GM18951 (cell line): Measurements from ENCODE around the gene PRR15L.
"Not testable (repeated sequence)": the region's sequence is repeated elsewhere in the genome, so short reads cannot be mapped to it uniquely, and the experiment has no call there.

Source experiments
- POLR2A ChIP-seq: IDR thresholded peaks from 4 replicates; pipeline ENCODE4 v1.6.1; 2011; ENCODE audit warnings: mild to moderate bottlenecking; ENCODE audit not compliant: insufficient read length, insufficient read depth; ENCODE audit errors: extremely low read depth
- in situ Hi-C: fragments of 300-500 bp; cut with MboI; formaldehyde crosslinking; loops from one replicate; pipeline ENCODE4 v1.12.0; 2022; ENCODE audit warnings: low sequenced_read_pairs, mixed read lengths, inconsistent platforms; ENCODE audit not compliant: unreplicated experiment

PRR15L gene

DNA sequence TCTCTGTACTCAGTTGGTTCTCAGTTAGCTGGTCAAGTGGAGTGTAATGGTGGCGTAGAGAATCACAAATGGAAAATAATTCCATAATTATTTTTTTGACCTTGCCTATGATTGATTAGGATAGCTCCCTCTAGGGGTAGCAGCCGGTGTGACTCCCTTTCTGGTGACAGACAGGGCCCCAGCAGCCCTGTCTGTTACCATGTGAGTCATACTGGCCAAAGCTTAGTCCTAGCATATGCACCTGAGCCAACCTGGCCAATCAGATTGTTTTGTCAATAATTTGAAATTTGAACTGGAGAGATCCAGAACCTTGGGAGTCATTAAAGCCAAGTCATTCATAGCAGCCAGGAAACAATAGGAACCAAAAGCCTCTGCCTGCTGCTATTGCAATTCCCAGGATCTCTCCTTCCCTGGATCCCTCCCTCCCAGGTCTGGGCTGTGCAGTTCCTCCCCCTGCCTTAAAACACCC, 10.7 kb downstream of the PRR15L start:
- TF ChIP-seq POLR2A, result no peak
- in situ Hi-C loops, result no loop called here

DNA sequence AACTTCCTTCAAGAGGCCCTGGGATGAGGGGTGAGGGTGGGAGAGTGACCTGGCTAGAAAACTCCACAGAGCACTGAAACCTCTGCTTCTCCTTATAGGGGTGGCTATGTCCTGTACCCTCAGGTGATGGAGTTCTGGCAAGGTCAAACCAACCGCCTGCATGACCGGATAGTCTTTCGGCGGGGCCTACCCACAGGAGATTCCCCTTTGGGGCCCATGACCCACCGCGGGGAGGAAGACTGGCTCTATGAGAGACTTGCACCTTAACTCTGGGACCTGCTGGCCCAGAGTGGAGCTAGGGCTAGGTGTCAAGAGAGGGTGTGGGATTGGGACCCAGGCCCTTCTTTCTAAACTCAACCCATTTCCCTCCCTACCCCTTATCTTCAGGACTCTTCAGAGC, 11.2 kb downstream of the PRR15L start:
- TF ChIP-seq POLR2A, result no peak
- in situ Hi-C loops, result no loop called here

DNA sequence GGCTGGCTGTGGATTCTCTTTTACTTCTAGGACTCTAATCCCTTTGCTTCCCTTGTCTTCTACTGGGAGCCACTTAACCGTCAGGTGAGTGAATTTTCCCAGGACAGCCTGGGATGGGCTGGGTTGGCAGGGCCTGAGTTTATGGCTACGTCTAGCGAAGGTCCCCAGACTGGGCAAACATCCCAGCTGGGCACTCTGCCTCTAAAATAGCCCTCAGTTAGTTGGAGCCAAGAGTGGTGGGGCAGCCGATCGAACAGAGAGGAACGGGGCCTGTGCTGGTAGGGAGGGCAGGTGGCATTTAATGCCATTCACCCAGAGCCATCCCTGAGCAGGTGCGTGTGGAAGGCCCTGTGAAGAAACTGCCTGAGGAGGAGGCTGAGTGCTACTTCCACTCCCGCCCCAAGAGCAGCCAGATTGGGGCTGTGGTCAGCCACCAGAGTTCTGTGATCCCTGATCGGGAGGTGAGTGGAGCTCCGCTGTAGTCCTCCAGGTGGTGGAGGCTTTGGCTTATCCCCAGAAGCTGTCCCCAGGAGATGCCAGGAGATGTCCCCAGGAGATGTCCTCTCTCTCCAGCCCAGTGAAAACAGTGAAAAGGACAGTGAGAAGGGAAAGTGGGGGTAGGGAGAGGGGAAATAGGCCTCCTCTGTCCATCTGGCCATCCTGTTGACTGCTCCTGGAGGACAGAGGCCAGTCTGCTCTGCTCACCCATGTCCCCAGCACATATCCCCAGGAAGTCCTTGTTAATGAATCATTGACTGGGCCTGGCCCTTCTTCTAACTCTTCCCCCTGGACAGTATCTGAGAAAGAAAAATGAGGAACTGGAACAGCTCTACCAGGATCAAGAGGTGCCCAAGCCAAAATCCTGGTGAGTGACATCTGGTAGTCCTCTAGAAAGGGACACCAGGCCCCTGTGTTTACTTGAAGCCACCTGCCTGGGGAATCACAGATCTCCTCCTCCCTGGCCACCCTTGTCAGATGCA, 11.9 kb downstream of the PRR15L start:
- in situ Hi-C loops, result no loop called here

DNA sequence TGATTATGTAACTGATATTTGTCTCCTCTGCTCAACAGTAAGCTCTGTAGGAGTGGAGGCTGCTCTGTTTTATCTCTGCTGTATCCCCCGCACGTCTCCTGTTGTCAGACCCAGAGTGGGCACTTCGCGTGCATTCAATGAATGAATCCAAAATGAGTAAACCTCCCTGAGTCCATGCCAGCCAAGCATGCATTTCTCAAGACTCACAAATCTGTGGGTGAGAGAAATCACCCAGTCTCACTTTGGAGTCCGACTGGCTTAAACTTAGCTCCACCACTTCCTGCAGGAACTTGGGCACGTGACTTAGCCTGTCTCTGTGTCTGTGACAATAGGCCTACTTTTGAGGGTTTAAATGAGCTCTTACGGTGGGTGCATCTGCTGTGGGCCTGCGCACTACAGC, 12.6 kb downstream of the PRR15L start:
- no peak for TF ChIP-seq POLR2A
- in situ Hi-C loops, result no loop called here

More for the DNA sequence above, 11.9 kb downstream of the PRR15L start:
- no peak for TF ChIP-seq POLR2A

DNA sequence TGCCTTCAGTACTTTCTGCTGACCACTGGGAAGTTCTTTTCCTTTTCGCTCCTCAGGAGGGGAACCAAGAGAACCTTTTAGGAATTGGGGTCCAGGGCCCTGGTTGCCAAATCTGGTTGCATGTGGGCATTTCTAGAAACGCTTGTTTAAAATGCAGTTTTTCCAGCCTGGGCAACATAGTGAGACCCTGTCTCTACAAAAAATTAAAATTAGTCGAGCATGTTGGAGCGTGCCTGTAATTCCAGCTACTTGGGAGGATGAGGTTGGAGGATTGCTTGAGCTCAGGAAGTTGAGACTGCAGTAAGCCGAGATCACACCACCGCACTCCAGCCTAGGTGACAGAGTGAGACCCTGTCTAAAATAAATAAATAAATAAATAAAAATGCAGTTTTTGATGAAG, 15.1 kb downstream of the PRR15L start:
- no peak for TF ChIP-seq POLR2A
- in situ Hi-C loops, result no loop called here

DNA sequence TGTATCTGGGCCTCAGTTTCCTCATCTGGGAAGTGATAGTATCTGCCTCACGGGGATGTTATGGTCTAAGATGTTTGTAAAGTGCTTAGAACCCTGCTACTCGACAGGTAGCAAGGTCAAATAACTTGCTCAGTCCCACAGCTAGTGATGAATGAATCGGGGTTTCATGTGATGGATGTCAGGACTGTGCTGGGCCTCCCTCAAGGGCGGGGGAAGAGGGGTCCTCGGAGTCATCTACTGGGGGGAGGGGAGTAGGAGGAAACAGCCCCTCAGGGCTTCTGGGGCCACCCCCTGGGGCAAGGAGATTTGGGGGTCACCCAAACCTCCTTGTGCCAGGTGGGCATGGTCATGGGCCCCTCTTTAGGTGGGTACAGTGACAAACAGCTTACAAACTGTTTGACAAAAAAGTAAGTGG, 15.6 kb downstream of the PRR15L start:
- in situ Hi-C loops, result no loop called here
- TF ChIP-seq POLR2A, result no peak

DNA sequence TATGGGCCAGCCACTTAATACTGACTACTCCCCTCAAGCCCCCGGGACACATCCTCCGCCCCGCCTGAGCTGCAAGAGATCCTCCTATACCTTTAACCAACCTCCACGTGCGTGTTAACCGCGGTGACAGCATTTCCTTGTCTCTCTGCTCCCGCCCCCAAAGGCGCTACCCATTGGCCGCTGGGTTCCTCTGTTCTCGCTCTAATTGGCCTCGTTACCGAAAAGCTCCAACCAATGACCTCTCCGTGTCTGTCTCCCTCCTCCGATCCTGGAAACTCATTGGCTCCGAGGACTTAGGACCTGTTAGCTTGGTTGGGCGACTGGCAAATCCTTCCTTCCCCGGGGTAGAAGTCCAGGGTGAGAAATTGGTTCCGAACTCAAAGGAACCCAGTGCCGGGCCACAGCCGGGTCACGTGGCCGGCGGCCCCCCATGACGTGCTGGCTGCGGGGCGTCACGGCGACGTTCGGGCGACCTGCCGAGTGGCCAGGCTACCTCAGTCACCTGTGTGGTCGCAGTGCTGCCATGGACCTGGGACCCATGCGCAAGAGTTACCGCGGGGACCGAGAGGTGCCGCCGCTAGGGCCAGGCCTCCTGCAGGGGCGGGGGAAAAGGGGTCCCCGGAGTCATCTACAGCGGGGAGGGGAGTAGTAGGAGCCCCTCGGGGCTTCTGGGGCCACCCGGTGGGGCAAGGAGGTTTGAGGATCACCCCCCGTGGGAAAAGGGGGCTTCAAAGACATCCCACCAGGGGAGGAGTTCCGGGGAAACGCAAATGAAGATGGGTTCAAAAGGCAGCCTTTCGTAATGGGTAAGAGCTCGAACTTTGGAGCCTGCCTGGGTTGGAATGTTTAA, 16.2 kb downstream of the PRR15L start, which contains the start of gene PNPO:
Gene PNPO, plus strand, starts transcription at position 326 of the 850 bp plus-strand sequence. Its CDS starts 105 bp downstream, at position 431.
- peak; percentile 79 for TF ChIP-seq POLR2A
- in situ Hi-C loops, result no loop called here

DNA sequence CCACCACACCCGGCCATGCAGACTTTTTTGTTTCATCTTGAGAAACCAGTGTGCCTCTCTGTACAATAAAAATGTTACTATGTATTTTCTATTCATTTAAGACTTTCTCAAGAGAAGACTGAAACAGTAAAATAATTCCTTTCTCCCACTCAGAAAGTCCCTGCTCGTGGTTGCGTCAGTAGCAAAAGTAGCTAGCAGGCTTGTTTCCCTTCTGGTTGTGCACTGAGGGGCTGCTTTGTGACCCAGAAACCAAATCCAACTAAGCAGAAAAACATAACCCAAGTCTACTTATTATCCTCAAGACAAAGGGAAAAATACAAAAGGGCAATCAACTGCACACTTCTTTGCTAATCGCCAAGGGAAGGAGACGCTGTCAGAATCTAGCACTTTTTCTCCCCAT, 19.7 kb downstream of the PRR15L start:
- TF ChIP-seq POLR2A, result no peak
- in situ Hi-C loops, result no loop called here

DNA sequence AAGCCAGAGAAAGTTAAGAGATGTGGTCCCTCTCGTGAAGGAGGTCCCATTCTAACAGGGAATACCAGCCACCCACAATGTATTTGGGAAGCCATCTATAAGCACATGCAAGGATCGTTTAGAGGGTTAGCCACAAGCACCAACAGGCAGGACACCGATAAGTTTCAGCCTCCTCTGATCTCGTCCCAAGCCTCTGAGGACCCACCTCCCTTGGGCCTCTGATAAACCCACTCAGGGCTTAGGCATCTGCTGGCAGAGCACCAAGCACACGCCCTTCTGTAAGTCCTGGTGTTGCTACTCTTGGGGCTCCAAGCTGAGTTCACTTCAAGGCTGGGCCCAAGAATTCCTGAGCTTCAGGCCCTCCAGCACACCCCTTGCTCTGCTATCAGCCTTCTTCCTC, 21.7 kb downstream of the PRR15L start:
- no peak for TF ChIP-seq POLR2A

DNA sequence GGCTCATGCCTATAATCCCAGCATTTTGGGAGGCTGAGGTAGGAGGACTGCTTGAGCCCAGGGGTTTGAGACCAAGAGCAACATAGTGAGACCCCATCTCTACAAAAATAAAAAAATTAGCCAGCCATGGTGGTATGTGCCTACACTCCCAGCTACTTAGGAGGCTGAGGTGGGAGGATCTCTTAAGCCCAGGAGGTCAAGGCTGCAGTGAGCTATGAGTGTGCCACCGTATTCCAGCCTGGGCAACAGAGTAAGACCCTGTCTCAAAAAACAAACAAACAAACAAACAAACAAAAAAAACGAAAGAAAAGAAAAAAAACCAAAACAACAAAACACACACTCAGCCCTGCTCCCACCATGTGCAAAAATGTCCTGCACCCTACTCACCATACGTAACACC, 22.2 kb downstream of the PRR15L start:
- in situ Hi-C loops, result not testable (repeated sequence)

More for the DNA sequence above, 21.7 kb downstream of the PRR15L start:
- in situ Hi-C loops, result no loop called here

DNA sequence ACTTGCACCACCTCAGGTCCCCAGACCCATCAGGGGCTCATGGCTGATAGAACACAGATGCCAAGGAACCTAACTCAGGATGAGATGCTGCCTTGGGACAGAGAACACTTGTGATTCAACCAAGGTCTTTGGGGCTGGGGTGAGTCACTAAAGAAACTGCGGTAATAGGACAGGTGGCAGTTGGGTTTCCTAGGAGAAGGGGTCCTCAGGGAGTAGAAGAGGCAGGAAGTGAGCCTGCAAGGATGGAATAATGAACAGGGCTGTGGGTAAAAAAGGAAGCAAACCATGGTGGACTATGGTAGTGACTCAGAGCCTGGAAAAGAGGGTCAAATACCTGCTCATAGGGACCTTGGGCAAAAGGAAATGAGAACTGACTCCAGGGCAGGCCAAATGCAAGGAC, 22.8 kb downstream of the PRR15L start:
- in situ Hi-C loops, result no loop called here
- TF ChIP-seq POLR2A, result no peak

DNA sequence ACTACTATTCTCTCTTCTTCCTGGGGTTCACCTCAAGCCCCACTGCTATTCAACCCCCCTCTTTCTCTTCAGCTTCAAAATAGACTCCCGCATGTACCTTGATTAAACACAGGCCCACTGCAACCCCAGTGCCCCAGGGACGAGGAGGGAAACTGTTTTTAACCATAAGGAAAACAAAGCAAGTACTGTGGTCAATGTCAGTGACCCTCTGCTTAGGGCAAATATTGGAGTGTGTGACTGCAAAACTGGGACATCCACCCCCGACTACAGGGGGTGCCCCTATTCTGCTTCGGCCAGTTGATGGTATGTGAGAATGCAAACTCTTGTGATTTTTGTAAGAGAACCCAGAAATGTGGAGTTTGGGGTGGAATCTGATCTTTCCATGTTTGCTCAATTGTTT, 25.8 kb downstream of the PRR15L start:
- no peak for TF ChIP-seq POLR2A
- in situ Hi-C loops, result no loop called here

DNA sequence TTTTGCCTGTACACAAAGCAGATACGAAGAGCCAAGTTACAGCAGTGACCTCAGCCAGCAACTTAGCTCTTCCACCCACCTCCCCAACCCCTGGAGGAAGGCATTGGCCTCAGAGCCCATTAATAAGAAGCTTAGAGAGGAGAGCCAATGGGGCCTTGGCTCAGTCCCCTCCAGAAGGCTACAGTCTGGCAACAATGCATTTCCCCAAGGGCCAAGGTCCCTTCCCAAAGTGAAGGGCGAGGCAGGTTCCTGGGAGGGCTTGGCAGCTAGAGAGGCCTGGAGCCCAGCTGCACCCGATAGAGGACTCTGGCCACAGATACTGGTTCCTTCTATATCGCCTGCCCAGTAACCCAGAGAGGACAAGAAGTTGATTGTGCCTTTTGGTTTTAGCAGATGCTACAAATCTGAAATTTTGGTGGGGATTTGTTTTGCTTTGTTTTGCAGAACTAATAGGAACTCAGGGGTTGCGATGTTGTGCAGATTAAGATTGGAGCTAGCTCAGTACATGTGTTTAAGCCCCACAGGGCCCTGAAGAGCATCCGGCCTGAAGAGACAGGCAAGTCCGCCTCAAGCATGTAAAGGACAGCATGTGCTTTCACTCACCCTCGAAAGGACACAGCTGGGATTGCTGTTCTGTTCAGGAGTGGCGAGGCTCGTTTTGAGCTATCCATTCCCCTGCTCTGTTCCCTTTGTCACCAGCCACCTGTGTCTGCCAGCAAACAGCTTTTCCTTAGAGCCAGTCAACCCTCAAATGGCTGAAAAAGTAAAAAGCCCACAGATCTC, 28.3 kb downstream of the PRR15L start:
- in situ Hi-C loops, result no loop called here
- no peak for TF ChIP-seq POLR2A
